HepG2 (cell line): ENCODE data around the gene CCDC201.

Experiments used
- ARNTL ChIP-seq: sonication (generic); formaldehyde crosslinking; IDR thresholded peaks from 2 replicates; pipeline ENCODE4 v1.4.0; 2020; ENCODE audit warnings: mild to moderate bottlenecking, missing genetic modification reagents
- CCDC6 ChIP-seq: sonication (generic); formaldehyde crosslinking; IDR thresholded peaks from 2 replicates; pipeline ENCODE4 v1.8.1; 2022; ENCODE audit warnings: mild to moderate bottlenecking, missing genetic modification reagents, moderate library complexity
- EP300 ChIP-seq, 3 experiments: sonication (generic) in 1 of 3; formaldehyde crosslinking in 1 of 3; IDR thresholded peaks; 2 replicates each; pipeline versions ENCODE4 v1.5.1 to v1.6.1; 2011 to 2020; ENCODE audit warnings: low read depth in 2 of 3, low read length in 2 of 3, borderline replicate concordance in 1 of 3, improper control_type of control experiment in 1 of 3, mild to moderate bottlenecking in 1 of 3, missing genetic modification reagents in 1 of 3, moderate library complexity in 1 of 3
- MBD4 ChIP-seq: IDR thresholded peaks from 2 replicates; pipeline ENCODE4 v1.6.1; 2012; ENCODE audit warnings: low read length, inconsistent platforms, borderline replicate concordance
- POLR2A ChIP-seq, 2 experiments: IDR thresholded peaks; 2 replicates each; pipeline ENCODE4 v1.6.1; 2011; ENCODE audit warnings: low read depth in 2 of 2, low read length in 2 of 2, mild to moderate bottlenecking in 1 of 2, moderate library complexity in 1 of 2; ENCODE audit not compliant: insufficient read depth in 1 of 2
- POLR2AphosphoS5 ChIP-seq: IDR thresholded peaks from 2 replicates; pipeline ENCODE4 v1.6.1; 2012; ENCODE audit warnings: low read depth, low read length
- RAD21 ChIP-seq: fragments of 450-650 bp; formaldehyde crosslinking; IDR thresholded peaks from 2 replicates; pipeline ENCODE4 v1.5.0; 2020; ENCODE audit warnings: mild to moderate bottlenecking
- RXRA ChIP-seq: sonication (generic); formaldehyde crosslinking; IDR thresholded peaks from 2 replicates; pipeline ENCODE4 v1.5.1; 2020; ENCODE audit warnings: missing genetic modification reagents
- ZC3H4 ChIP-seq: sonication (generic); formaldehyde crosslinking; IDR thresholded peaks from 2 replicates; pipeline ENCODE4 v1.4.0; 2020; ENCODE audit warnings: missing genetic modification reagents, borderline replicate concordance
- ZNF20 ChIP-seq: sonication (generic); formaldehyde crosslinking; IDR thresholded peaks from 2 replicates; pipeline ENCODE4 v1.4.0; 2020; ENCODE audit warnings: mild to moderate bottlenecking, moderate library complexity, missing genetic modification reagents
- TF ChIP-seq, protein P1 (sequence below): sonication (generic); formaldehyde crosslinking; IDR thresholded peaks from 2 replicates; pipeline ENCODE4 v1.5.0; 2020; ENCODE audit warnings: mild to moderate bottlenecking, missing genetic modification reagents, moderate library complexity

DNA sequence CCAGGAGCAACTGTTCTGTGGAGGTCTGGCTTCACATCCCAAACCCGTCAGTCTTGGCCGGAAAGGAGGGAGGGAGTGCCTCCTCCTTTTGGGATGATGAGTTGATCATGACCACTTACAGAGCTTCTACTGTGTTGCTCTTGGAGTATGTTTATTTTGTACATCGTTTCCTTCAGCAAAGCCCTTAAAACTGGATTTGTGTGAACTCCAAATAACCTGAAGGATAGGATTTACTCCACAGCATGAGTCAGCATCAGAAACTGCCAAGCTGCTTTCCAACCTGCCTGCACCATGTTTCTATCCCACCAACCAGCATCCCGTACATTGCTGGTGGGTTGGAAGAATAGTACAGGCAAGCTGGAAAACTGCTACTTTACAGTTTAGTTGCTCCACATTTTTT is 3.5 kb downstream of the CCDC201 start:
- TF ChIP-seq EP300 (IDR thresholded peaks at IDR 0.05; ENCODE audit: low read depth in 2 of 2, low read length in 2 of 2) (no peak), EP300 (CRISPR knock-in tag; IDR thresholded peaks at IDR 0.05; ENCODE audit: borderline replicate concordance) (no peak), POLR2A (IDR thresholded peaks at IDR 0.05; ENCODE audit: insufficient read depth in 1 of 2, low read depth in 2 of 2, low read length in 2 of 2) (no peak), POLR2AphosphoS5 (no peak), ARNTL (CRISPR knock-in tag) (no peak), MBD4 (no peak), RXRA (CRISPR knock-in tag) (no peak), RAD21 (no peak), ZNF20 (no peak), CCDC6 (CRISPR knock-in tag) (no peak), ZC3H4 (CRISPR knock-in tag) (no peak)
- TF ChIP-seq, protein P1, sequence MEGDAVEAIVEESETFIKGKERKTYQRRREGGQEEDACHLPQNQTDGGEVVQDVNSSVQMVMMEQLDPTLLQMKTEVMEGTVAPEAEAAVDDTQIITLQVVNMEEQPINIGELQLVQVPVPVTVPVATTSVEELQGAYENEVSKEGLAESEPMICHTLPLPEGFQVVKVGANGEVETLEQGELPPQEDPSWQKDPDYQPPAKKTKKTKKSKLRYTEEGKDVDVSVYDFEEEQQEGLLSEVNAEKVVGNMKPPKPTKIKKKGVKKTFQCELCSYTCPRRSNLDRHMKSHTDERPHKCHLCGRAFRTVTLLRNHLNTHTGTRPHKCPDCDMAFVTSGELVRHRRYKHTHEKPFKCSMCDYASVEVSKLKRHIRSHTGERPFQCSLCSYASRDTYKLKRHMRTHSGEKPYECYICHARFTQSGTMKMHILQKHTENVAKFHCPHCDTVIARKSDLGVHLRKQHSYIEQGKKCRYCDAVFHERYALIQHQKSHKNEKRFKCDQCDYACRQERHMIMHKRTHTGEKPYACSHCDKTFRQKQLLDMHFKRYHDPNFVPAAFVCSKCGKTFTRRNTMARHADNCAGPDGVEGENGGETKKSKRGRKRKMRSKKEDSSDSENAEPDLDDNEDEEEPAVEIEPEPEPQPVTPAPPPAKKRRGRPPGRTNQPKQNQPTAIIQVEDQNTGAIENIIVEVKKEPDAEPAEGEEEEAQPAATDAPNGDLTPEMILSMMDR (CRISPR knock-in tag) = no peak
